GM12801 (cell line): Measurements from ENCODE around the gene YKT6.

Experiments
- CTCF ChIP-seq: IDR thresholded peaks from one replicate; pipeline ENCODE4 v1.5.1; 2011; ENCODE audit warnings: control low read depth; ENCODE audit not compliant: insufficient read length; ENCODE audit errors: extremely low read depth

The YKT6 gene

GRCh38 chr7:44184873-44185446, 15.8 kb upstream of the YKT6 start:
- no peak for TF ChIP-seq CTCF

- TF ChIP-seq CTCF: no peak
Measured at GRCh38 chr7:44185729-44186128, 15.0 kb upstream of the YKT6 start.

DNA sequence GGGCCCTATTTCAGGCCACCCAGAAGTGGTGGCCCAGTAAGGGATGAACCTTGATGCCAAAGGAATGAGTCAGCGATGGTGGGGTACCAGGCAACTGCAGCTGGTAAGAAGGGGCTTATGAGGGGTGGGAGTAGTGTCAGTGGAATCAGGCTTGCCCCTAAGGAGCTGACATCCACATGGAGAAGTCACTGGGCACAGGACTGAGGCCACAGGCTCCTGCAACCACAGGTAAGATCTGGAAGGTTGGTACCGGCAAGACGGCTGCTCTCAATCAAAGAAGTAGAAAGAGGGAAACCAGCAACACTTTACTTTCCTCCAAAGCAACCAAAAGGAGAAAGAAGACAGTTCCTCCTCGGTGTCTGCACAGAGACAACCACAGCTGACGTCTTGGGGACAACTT, 14.0 kb upstream of the YKT6 start:
- no peak for TF ChIP-seq CTCF

DNA sequence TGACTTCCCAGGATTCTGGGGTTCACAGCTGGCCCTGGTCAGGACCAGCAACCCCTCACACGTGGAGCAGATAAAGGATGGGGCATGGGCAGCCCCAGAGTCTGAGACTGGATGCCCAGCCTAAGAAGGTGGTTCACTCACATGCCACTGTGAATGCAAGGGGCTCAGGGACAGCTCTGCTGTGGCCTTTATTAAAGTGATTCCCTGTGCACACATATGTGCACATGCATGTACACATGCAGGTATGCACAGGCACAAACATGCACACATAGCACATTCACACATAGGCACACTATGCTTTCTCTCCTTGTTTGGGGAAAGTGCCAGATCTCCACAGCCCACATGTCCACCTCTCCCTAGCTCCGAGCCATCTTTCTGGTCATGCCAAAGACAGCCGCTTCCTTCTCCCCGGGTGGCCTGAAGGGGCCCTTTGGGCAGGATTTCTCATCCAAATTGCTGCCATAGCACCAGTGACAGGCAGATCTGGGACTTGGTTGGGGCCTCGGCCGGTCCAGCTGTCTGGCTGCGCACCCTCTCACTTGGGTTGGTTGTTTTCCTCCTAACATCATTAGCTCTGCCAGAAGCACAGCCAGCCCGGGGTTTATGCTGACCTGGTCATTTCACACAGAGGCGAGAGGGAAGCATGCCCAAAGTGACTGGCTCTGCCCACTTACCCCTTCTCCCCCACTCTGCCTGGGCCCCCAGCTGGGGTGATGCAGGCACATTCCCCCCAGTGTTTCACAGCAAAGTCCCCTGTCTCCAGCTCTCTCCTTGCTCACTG, 13.0 kb upstream of the YKT6 start:
- no peak for TF ChIP-seq CTCF

- TF ChIP-seq CTCF: no peak
Measured at GRCh38 chr7:44188480-44189225, 12.1 kb upstream of the YKT6 start.

GRCh38 chr7:44189286-44189992, 11.3 kb upstream of the YKT6 start, which contains the start of gene GCK:
Gene GCK (minus strand): TSS chr7:44189439. CDS start chr7:44188953, 486 bp downstream.
- no peak for TF ChIP-seq CTCF
